NOMO-1 treated with DMSO at 0.1 percent for 48 hours (cell line): ENCODE data around the gene CCNK.

Source experiments
- DNase-seq: peaks from one replicate; lab custom pipeline; 2025; ENCODE audit not compliant: unreplicated experiment; lab: John Stamatoyannopoulos, UW

The CCNK gene

DNA sequence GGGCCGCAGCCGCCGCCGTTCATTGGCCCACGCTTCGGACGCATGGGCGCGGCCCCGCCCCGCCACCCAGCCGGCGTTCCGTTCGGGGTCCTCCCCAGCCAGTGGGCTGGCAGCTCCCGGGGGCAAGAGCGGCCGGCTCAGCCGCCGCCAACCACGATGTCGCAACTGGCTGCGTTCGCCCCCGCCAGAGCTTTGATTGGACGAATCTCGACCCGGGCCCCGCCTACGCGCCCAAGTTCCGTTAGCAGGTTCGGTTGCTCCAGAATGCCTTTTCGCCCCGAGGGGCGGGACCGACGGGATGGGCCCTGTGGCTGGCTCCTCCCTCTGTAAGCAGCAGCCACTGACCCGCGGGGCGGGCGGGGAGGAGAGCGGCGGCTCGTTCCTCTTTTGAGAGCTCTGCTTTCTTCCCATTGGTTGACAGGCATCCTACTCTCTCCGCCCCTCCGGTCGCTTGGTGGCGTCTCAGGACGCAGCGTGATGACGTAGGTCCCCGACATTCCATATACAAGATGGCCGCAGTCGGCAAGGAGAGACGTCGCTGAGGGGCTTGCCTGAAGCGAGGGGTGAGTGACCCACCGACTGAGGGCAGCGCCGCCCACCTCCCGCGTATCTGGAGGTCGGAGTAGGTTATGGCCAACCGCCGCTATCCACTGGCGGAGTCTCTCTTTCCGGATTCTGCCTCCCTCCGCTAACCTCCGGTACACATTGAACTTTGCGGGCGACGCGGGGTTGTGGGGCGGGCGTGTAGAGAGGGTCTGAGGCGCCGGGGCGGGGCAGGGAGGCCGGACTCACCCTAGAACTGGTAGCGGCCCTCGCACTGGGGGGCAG, at the start of gene CCNK:
Gene CCNK (plus strand): TSS at position 493 of the 828 bp plus-strand sequence. CDS start 11,269 bp downstream, outside the sequence.
- peak; percentile 99 for DNase-seq

DNA sequence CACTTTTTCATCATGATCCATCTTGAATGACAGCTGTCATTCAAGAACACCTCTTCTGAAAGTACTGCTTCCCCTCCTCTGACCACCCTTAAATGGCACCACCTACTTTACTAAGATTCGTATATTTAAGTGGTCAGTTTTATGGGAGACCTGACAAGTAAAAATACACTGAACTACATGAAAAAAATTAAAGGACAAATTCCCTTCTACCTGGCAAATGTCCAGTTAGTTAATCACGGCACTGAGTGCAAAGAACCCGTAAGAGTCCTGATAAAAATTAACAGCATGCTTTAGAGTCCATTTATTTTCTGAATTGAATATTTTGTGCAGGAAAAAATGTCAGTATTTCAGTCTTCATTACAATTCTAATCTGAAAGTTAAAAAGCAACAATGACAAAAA, 49.2 kb upstream of the CCNK start:
- no peak for DNase-seq

DNA sequence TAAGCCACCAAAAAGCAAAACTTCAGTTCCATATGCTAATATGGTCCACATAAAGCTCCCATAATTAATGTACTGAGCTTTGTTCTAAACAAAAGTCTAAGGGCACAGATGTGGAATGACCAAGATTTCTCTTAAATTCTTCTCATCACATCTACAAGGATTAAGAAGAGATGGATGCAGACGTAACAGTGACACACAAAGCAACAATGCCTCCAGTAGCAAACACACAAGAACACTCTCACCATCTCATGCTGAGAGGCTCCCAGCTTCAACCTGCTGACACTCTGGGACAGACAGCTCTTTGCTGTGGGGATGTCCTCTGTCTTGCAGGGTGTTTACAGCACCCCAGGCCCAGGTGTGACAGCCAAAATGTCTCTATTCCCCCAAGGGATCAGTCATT, 48.7 kb upstream of the CCNK start:
- no peak for DNase-seq

DNA sequence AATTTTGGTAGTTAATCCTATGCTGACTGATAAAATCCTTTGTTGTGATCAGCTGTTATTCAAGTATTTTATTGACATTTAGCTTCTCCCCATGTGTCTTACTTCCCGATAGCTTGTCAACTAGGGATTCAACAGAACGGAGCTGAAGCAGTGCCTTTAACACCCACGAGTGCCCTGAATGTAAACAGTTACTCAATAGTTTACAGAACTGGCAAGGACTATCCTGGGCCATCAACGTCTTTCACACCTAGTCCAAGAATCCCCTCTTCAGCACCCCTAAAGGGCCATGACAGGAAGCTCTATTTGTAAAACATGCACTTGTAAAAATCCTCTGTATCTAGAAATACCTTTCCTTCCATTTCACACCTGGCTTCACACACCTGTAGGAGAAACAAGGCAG, 45.9 kb upstream of the CCNK start:
- no peak for DNase-seq

DNA sequence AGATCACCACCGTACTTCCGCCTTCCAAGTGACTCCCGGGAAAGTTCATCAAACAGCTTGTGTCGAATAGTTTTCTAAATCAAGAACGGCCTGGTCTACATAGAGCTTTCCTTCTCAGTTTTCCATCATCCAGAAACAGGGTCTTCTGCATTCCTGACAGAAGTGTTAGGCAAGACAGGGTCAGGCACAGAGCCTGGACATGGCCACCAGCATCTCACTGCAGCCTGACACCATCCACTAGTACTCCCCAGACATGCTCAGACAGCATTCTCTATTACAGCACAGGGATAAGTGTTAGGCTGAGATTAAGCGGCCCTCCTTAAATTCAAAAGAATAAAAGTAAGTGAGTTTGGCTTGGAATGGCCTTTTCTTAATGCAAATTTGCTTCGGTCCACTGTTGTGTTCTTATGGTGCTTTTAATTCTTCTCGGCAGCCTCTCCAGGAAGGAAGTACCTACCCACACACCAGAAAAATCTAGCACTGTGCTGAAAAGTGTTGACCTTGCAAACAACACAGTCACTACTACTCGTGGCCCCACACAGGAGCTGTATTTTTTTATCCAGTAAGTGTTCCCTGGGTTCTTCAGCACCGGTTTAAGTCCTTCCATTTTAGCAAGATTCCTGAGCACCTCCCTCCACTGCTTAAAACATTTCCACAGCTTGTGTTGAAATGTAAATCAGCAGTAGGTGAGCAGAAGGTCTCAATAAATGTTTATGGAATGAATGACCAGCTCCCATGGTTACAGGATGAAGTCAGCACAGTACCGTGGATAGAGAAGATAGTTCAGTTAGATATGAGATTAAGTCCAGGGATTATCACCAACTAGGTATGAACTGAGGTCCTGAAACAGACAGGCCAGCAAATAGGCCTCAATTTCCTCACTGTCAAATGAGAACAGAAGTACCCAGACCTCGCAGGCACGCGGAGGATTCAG, 44.7 kb upstream of the CCNK start:
- no peak for DNase-seq

DNA sequence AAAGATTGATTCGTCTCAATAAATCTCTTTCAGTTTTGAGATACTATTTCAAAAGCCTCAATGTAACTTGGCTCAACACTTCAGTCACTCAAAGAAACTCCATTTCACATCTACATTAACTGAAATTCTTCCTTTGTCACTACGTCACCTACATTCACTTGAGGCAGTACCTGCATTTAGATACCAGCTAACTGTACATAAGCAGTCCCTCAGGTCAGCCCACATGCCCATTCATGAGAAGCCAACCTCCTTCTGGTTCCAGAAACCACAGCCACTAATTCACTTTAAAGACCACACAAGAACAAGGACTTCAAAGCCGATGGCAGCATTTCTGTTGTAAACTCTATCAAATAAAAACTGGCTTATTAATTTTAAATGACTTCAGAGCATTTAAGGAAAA, 43.5 kb upstream of the CCNK start:
- no peak for DNase-seq

DNA sequence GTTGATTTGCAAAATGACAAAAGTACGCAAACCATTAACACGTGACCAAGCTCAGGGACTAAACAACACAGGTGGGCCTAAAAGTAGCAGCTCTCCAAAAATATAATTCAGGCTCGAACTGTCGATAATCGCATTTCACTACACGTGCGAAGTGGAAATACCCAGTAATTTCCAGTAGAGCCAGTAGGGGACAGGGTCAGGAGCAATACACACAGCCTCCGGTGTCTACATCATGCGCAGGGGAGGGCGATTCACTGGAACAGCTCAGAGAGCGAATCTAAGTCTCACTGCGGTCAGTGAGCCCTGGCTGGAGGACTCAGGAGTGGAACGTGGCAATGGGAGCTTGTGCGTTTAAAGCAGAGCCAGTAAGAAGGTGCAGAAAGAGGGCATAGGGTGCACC, 40.9 kb upstream of the CCNK start:
- DNase-seq = no peak

DNA sequence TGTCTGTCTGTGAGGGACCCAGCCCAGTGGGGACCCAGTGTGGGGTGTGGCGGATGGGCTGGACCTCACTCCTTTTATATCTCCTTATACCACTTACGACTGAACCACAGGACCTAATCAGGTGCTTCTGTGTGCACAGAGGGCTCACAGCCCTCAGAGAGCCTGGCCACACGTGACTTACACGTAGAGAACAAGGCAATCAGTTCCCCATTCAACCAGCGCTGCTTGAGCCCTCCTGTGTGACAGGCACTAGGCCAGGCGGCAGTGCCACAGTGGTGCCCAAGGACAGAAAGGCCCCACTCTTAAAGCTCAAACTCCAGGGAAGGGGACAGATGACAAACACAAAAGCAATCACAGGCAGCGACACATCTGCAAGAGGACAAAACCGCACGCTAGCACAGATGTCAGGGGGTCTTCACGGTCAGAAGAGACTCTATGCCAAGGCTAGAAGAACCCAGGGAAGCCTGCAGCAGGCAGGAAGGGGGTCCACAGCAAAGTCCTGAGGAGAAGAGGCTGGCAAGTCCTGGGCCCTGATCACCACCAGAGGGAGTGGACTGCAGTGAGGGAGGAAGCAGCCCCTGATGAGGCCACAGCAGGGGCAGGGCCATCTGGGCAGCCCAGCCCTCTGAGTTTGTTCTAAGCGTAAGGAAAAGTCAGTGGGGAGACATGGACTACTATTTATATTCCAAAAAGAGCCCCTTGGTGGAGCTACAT, 39.9 kb upstream of the CCNK start:
- DNase-seq = no peak

DNA sequence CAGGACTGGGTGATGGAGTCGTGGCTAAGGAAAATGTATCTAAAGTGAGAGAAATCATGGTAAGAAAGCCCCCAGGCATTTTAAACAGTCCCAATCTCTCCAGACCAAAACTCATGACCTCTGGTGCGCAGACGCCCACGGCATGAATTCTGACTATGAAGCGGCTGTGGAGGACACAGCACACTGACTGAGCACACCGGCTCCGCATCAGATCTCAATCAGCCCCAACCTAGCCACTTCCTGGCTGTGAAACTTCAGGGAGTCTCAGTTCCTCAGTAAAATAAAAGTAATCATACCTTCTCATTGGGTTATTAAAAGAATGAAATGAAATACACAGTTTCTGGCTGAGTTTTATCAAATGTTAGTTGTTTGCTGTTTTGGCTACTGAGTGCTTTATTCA, 39.3 kb upstream of the CCNK start:
- no peak for DNase-seq

DNA sequence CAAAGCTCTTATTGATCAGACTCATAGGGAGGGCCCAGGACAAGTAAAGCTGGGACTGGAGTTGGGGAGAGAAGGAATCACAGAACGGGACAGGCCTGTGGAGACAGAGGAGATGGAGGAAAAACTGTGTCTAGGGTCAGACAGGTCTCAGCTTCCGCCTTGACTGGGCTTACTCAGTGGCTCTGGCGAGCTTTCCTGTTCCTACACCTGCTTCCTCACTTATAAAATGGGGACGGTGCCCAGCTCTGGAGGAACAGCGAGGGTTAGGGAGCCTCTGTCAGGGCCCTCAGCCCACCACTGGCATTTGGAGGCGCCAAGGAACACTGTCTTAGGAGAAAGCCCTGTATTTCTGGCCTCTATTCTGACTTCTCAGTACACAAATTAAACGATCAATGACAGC, 35.3 kb upstream of the CCNK start:
- DNase-seq = no peak

DNA sequence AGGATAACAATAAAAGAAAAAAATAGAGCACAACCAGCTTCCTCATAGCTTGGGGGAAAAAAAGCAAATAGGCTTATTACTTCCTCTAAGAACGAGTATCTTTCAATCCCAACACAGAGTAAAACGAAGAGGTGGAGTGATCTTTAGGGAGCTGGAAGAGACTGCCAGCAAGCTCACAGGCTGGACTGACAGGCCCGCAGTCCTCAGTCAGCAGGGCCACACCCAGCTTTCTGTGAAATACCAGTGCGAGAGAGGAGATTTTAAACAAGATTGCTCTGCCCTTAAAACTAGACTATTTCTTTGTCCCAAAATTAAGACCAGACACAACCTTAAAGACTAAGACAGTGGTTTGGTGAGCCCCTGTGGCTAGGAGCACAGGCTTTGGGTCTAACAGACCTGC, 33.5 kb upstream of the CCNK start:
- DNase-seq = no peak

DNA sequence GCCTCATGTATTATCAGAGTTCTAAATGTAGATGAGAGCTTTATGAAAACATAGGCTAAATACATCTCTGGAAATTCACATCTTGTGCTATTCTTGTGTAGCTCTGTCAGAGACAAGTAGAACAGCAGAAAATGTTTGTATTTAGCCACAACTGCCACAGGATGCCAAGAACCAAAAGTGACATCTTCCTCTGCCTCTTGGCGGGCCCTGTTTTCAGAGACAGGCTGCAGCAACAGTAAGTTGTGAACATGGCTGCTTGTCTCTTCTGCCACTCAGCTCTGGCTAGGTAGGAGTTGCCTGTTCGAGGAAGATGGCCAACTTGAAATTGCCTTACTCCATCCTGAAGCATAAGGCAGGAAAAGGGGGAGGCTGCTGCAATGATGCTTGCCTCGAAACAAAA, 30.9 kb upstream of the CCNK start:
- DNase-seq = no peak

DNA sequence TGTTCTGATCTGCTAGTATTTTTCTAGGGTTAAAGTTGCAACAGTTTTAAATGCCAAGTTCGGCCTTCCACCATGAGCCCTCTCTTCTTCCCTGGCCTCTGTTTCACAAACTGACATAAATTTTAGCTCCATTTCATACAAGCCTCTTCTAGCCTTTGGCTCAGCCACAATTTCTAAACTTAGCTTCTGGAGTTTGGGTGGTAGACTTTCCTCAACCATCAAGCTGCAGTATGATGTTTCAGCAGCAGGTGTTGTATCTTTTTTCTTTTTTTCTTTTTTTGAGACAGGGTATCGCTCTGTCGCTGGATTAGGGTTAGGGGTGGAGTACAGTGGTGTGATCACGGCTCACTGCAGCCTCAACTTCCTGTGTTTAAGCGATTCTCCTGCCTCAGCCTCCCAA, 30.0 kb upstream of the CCNK start:
- DNase-seq = no peak

DNA sequence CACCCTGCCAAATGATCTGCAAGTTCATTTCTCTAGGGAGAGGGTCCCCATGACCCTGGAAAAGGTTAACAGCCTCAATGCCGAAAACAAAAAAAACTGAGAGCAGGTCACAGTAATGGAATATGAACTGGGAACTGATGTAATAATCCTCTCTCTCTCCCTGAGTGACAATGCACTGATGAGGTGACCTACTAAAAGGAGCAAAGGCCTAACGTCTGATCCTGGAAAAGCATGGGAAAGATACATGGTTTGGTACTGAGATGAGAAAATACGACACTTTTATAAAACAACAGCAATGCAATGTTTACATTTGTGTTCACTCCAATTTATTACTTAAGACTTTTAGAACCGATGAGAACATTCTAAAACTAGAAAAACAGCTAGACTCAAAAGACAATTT, 28.2 kb upstream of the CCNK start:
- DNase-seq = no peak

DNA sequence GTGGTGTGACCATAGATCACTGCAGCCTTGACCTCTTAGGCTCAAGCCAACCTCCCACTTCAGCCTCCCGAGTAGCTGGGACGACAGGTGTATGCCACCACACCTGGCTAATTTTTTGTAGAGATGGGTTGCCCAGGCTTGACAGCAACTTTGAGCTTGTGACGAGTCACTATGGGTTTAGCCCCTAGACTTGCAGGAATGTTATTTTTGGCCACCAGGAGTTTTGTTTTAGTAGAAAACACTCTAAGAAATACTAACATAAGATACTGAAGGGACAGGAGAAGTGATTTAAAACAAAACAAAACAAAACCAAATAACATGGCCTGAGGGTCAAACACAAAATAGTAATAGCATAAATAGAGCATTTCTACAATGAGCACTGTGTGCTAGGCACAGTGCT, 27.0 kb upstream of the CCNK start:
- no peak for DNase-seq

DNA sequence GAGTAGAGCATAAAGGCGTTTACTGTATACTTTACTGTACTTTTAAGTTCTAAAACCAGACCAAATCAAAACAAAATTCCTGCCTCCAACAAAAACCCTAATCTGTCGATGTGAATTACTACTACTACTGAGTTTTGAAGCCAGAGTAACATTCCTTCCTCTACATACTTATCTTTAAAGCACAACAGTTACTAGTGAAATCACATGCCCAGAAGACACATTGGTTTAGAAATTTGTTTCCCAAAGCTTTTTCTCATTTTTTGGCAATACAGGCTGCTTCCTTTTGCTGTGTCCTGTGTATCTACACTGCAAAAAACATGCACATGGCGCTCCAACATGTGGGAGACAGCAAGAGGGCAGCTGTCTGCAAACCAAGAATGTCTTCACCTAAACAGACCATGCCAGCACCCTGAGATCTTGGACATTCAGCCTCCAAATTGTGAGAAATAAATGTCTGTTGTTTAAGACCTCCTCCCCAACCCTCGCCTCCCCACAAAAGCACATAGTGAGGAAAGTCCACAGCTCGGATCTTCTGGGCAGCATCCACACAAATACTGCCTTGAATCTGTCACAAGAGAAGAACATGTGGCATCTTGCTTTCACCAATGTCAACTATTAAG, 21.6 kb upstream of the CCNK start:
- DNase-seq = no peak

DNA sequence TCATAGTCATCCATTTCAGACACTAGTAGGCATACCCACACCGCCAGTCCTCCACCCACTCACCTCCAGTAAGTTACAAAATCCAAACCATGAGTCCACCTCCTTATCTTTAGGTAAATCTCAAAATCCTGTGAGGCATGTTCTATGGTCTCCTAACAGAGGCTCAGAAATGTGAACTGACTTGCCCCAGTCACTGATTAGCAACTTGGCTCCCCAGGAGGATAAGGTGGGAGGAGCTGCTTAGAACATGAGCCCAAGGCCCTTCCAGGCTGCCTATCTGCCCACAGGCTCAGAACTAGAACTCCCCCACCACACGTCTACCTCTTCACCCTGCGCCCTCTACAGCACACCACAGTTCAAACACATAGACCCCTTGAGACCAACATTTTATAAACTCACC, 20.4 kb upstream of the CCNK start:
- no peak for DNase-seq

DNA sequence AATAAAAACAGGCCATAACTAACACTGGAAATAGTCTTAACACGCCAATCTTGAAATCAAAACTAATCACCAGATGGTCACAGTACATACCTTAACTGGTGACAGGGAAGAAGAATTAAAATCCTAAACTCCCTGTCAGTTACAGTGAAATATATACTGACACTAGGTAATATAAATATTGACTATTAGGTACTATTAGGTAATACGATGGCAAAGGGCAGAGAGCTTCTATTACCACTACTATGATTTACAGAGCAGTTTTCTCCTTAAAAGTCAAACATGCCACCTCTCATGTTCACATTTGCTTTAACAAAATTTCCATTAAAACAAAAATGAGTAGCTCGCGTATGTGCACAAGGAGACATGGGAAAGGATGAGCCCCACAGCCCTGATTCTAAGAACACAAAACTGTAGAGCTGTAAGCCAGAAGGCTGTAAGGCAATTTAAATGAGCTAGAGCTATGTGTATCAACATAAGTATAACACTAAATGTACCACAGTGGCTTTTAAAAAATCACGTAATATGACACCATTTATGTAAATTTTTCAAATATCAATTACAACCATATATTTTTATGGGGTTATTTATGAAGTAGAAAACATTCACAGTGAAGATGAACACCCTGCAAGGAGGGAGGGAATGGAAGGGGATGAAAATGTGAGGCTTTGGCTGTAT, 19.7 kb upstream of the CCNK start:
- no peak for DNase-seq

DNA sequence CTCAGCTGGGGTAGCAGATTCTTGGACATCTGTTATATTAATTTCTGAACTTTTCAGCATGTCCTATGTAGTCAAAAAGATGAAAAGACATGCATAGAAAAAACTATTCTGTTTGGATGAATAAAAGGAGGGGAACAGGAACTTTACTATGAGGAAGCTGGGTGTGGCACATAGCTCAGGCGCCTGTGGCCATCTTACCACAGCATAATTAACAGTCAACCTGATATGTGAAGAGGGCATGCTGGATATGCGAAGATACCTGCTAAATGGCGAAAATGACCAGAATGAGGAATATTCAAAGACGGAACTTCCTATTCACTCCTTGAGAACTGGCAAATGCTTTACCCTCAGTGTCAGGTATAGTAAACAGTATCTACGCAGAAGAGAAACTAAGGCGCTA, 19.0 kb upstream of the CCNK start:
- DNase-seq = peak; percentile 3

DNA sequence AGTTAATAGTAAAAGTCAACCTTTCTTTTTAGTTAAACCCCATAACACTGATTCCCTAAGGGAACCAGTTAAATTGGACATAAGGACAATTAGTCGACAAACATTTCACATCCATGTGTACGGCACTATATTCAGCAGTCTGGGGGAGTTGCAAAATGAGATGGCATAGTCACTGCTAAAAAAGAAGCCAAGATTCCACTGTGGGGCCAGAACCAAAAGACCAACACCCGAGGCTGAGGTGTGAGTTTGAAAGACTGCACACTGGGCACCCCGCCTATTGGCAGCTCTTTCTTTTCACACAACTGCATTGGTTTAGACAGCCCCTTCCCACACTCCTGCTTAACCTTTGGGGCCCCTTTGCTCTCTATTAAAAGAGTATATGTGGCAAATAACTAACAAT, 17.2 kb upstream of the CCNK start:
- no peak for DNase-seq

DNA sequence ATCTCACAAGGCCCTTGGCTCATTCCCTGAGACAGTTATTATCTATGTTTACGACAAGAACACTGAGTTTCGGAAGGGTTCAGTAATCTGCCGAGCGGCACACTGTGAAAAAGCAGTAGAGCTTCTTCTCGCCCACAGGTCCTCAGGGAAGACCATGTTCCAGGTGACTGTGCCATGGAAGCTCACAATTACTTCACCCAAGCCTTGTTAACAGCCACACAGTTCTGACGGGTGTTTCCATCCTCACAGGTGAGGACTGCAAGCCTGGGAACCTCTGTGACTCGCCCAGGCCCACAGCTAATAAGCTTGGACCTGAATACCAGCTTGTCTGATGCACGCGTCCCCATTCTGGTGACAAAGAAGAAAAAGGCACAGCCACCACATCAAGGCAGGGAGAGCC, 15.9 kb upstream of the CCNK start:
- no peak for DNase-seq
